HEK293T (cell line): ENCODE measurements around the gene BID.

Experiments used
- BHLHE40 ChIP-seq: fragments of 450-650 bp; IDR thresholded peaks from 2 replicates; pipeline ENCODE4 v1.6.1; 2016; ENCODE audit warnings: mild to moderate bottlenecking, moderate library complexity, borderline replicate concordance
- CTBP1 ChIP-seq: fragments of 450-650 bp; IDR thresholded peaks from 2 replicates; pipeline ENCODE4 v1.6.1; 2016; ENCODE audit warnings: borderline replicate concordance
- ELF4 ChIP-seq: fragments of 450-650 bp; IDR thresholded peaks from 2 replicates; pipeline ENCODE4 v1.6.1; 2017; ENCODE audit warnings: antibody characterized with exemption
- FOXA1 ChIP-seq: fragments of 450-650 bp; IDR thresholded peaks from 2 replicates; pipeline ENCODE4 v1.6.1; 2016; ENCODE audit warnings: mild to moderate bottlenecking
- FOXK2 ChIP-seq: fragments of 450-650 bp; IDR thresholded peaks from 2 replicates; pipeline ENCODE4 v1.6.1; 2016; ENCODE audit warnings: mild to moderate bottlenecking
- FOXM1 ChIP-seq: fragments of 450-650 bp; IDR thresholded peaks from 2 replicates; pipeline ENCODE4 v1.6.1; 2017; ENCODE audit warnings: mild to moderate bottlenecking, borderline replicate concordance
- L3MBTL2 ChIP-seq: fragments of 450-650 bp; conservative IDR thresholded peaks from 2 replicates; pipeline ENCODE4 v1.6.1; 2016; ENCODE audit warnings: mild to moderate bottlenecking
- LEF1 ChIP-seq: fragments of 450-650 bp; IDR thresholded peaks from 2 replicates; pipeline ENCODE4 v1.6.1; 2017; ENCODE audit warnings: mild to moderate bottlenecking, borderline replicate concordance
- NFRKB ChIP-seq: fragments of 450-650 bp; IDR thresholded peaks from 2 replicates; pipeline ENCODE4 v1.6.1; 2016; ENCODE audit warnings: mild to moderate bottlenecking, moderate library complexity
- SP1 ChIP-seq: fragments of 450-650 bp; IDR thresholded peaks from 2 replicates; pipeline ENCODE4 v1.6.1; 2017
- SUZ12 ChIP-seq: fragments of 450-650 bp; IDR thresholded peaks from 2 replicates; pipeline ENCODE4 v1.6.1; 2016; ENCODE audit warnings: mild to moderate bottlenecking
- TARDBP ChIP-seq: fragments of 450-650 bp; IDR thresholded peaks from 2 replicates; pipeline ENCODE4 v1.6.1; 2016

DNA sequence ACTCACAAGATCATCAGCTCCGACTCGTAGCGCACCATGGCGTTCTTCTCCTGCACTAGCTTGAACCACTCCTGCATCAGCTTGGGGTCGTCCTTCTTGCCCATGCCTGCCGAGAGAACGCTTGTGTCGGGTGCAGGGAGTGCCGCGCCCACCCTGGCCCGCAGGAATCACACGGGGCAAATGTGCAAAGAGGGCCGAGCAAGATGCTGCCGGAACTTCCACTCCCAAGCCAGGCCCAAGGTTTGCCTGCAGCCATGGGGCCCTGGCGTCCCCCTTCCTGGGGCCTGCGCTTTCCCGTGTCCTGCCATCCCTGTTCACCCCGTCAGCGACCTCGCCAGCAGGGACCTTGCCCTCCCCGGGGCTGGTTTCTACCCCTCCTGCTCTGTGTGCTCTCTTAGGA is 16.9 kb upstream of the BID start:
- TF ChIP-seq FOXM1, result no peak
- TF ChIP-seq NFRKB, result no peak
- no peak for TF ChIP-seq CTBP1
- TF ChIP-seq TARDBP, result no peak
- no peak for TF ChIP-seq SP1
- no peak for TF ChIP-seq SUZ12
- no peak for TF ChIP-seq LEF1
- no peak for TF ChIP-seq BHLHE40
- no peak for TF ChIP-seq FOXA1
- no peak for TF ChIP-seq ELF4
- TF ChIP-seq FOXK2, result no peak
- no peak for TF ChIP-seq L3MBTL2
